ENCODE results near the gene KMO.

DNA sequence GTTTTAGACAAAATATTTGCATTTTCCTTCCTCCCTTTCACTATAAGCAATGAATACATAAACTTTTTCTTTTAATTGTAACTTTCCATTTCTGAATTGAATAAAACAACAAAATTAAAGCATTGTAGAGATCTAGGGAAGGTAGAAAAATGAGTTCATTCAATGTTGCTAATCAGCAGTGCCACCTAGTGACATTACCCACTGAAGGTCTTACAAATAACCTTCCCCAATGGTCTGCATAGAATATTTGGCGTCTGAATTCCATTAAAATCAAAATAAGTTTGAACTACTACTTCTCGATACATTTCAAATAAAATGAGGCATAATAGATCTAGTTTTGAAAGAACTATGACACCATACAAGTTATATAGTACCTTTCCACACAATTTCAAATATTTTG, 32.3 kb upstream of the KMO start:
- TF ChIP-seq CTCF (IDR thresholded peaks at IDR 0.05) (peak; percentile 74), EZH2phosphoT487 (IDR thresholded peaks at IDR 0.05) (no peak)

Measured in neural progenitor cell (in vitro differentiated cells).